Urothelium cell line (cell line): ENCODE data around the gene PLIN3.
"Not testable (repeated sequence)": the region's sequence is repeated elsewhere in the genome, so short reads cannot be mapped to it uniquely, and the experiment has no call there.

Source experiments
- DNase-seq: peaks from one replicate; pipeline ENCODE4 v3.0.0; 2011; ENCODE audit warnings: low spot score, mixed read lengths
- FAIRE-seq: peaks from 2 replicates; lab custom pipeline; 2011; peaks lifted over from hg19 to GRCh38; lab: Jason Lieb, UNC

Gene PLIN3

DNA sequence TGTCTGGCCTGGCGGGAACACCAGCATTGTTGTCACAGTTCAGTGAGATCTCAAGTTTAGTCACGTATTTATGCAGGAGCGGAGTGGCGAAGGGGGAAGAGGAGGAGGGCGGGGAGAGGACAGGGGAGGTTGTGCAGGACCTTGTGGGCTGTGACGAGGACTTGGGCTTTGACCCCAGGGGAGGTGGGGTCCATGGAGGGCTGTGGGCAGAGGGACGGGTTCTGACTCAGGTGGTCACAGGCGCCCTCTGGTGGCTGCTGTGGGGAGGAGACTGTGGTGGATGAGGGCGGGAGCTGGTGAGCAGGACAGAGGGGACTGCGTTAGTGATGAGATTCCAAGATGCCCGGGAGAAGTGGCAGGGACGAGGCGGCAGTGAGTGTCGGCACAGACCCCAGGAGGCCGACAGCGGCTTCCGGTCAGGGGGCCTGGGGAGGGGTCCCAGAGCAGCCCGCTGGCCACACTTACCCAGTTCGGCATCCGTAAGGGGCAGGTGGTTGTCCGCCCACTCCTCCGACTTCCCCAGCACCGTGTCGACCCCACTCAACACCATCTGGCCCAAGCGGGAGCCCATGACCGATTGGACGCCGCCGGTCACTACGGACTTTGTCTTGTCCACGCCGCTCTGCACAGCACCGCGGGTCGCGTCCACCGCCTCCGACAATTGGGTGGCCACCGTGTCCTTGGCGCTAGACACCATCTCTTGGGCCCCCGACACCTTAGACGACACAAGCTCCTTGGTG is 15.7 kb downstream of the PLIN3 start:
- FAIRE-seq (no peak), DNase-seq (peak; percentile 60)

- FAIRE-seq (no peak), DNase-seq (no peak)
These were observed 18.4 kb downstream of the PLIN3 start for GRCh38 chr19:4849019-4849418.

- DNase-seq (no peak), FAIRE-seq (no peak)
These were observed 20.1 kb downstream of the PLIN3 start for GRCh38 chr19:4847190-4847973.

DNA sequence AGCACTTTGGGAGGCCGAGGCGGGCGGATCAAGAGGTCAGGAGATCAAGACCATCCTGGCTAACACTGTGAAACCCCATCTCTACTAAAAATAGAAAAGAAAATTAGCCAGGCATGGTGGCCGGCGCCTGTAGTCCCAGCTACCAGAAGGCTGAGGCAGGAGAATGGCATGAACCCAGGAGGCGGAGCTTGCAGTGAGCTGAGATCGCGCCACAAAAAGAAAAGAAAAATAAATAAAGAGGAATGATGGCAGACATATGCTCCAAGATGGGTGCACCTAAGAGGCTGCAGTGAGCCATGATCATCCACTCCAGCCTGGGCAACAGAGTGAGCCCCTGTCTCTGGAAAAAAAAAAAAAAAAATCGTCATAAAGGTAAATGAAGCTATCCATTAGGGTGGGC is 21.5 kb downstream of the PLIN3 start:
- FAIRE-seq: not testable (repeated sequence)

DNA sequence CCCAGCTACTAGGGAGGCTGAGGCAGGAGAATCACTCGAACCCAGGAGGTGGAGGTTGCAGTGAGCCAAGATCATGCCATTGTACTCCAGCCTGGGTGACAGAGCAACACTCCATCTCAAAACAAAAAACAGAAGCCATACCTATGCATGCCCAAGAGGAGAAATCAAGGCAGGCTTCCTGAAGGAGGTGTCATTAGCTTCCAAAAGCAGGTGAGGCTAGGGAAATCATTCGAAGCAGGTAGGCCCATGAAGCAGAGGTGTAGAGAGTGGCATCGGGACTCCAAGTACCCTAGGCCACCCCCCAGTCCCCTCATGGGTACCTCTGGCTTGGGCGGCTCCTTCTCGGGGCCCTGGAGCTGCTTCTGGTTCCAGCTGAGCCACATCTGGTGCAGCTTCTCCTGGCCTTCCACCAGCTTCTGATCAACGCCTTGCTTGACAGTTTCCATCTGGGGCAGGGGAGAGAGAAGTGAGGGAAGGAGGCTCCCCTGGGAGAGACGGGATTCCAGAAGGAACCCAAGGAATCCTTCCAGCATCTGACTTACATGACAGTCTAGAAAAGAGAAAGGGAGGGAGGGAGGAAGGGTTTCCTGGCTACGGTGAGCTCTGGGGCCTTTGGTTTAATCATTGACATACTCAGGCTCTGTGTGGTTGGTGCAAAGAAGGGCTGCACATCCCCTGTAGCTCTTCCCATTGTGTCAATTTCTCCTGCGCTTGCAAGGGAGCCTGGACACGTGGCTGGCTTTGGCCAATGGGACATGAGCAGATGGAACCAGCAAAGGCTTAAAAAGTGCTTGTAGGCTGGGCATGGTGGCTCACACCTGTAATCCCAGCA is 22.9 kb downstream of the PLIN3 start:
- no peak for FAIRE-seq
- DNase-seq: no peak

More for the DNA sequence above, 21.5 kb downstream of the PLIN3 start:
- not testable (repeated sequence) for DNase-seq

DNA sequence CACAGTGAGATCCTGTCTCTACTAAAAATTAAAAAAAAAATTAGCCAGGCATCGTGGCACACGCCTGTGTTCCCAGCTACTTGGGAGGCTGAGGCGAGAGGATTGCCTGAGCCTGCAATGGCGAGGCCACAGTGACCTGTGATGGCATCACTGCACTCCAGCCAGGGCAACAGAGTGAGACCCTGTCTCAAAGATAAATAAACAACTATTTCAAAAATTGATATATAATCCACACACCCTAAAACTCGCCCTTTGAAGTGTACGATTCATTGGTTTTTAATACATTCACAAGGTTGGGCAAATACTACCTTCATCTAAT is 23.9 kb downstream of the PLIN3 start:
- DNase-seq (no peak), FAIRE-seq (no peak)

DNA sequence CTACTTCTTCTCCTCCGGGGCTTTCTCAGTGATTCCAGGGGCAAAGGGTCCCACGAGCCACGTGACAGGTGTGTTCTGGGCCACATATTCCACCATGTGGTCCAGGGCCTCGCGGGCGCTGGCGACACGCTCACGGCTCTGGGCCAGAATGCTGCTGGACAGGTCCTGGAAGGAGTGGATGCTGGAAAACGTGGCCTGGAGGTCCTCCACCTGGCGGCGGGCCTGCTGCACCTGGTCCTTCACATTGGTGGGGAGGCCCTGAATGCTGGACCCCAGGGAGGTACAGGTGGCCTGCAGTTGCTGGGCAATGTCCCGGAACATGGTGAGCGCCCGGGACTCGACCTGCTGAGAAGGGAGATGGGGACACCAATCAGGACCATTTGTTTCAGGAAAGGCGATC is 28.3 kb downstream of the PLIN3 start:
- FAIRE-seq: no peak
- DNase-seq: no peak

GRCh38 chr19:4832776-4833175 is 34.7 kb downstream of the PLIN3 start:
- DNase-seq (no peak), FAIRE-seq (no peak)

DNA sequence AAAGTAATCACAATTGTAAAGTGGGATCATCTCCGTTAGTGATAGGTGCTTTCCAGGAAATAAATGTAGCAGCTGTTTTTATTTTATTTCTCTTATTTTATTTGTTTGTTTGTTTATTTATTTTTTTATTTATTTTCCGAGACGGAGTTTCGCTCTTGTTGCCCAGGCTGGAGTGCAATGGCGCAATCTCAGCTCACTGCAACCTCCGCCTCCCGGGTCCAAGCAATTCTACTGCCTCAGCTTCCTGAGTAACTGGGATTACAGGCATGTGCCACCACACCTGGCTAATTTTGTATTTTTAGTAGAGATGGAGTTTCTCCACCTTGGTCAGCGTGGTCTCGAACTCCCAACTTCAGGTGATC is 35.5 kb downstream of the PLIN3 start:
- not testable (repeated sequence) for DNase-seq, FAIRE-seq

GRCh38 chr19:4831304-4831978 is 36.0 kb downstream of the PLIN3 start, which contains the start of gene TICAM1:
TSS of gene TICAM1 (minus strand) at chr19:4831712. CDS start at chr19:4818377, 13,335 bp downstream.
- no peak for FAIRE-seq
- peak; percentile 47 for DNase-seq

- DNase-seq: no peak
- FAIRE-seq: no peak
These were observed 36.6 kb downstream of the PLIN3 start for GRCh38 chr19:4830768-4831265.

DNA sequence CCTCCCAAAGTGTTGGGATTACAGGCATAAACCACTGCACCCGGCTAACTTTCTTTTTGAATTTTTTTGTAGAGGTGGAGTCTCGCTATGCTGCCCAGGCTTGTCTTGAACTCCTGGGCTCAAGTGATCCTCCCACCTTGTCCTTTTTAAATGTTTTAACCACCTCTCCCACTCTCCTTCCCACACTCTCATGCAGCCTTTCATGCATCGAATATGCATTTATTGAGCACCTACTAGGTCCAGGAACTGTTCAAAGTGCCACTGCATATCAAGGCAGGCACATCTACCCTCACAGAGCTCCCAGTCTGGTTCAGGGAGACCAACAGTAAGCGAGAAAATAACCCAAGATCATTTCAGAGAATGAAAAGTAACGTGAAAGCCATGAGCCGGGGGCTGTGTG is 37.1 kb downstream of the PLIN3 start:
- no peak for FAIRE-seq
- no peak for DNase-seq

DNA sequence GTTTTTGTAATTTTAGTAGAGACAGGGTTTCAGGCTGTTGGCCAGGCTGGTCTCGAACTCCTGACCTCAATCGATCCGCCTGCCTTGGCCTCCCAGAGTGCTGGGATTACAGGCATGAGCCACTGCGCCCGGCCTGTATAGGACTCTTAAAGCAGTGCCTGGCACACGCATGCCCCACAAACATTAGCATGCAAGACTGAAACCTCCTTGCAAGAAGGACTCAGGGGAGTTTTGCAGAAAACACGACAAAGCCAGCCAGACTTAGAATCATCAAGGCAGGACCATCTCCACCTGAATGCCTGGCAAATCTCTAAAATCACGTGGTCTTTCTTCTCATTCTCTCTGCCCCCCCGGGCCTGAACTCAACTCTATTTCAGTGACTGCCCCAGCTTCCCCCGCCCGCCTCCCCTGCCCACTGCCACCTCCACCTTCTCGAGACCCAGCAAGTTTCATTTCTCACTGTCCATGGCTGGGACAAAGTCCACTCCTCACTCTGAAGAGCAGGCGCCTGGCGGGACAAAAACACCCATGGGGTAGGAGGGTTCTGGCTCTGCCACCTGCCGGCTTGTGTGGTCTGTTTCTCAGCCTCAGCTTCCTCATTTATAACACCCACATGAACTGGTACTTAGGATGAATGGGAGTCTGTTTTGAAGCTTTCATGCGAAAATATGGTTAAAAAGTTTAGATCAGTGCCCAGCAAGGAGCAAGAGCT is 38.3 kb downstream of the PLIN3 start:
- FAIRE-seq (no peak), DNase-seq (no peak)

GRCh38 chr19:4823577-4823976 is 43.9 kb downstream of the PLIN3 start:
- FAIRE-seq (no peak), DNase-seq (no peak)

- not testable (repeated sequence) for FAIRE-seq
These were observed 45.1 kb downstream of the PLIN3 start for GRCh38 chr19:4822354-4822753.

GRCh38 chr19:4821265-4821664 is 46.2 kb downstream of the PLIN3 start:
- DNase-seq: no peak
- FAIRE-seq: no peak

More at GRCh38 chr19:4822354-4822753, 45.1 kb downstream of the PLIN3 start:
- not testable (repeated sequence) for DNase-seq

DNA sequence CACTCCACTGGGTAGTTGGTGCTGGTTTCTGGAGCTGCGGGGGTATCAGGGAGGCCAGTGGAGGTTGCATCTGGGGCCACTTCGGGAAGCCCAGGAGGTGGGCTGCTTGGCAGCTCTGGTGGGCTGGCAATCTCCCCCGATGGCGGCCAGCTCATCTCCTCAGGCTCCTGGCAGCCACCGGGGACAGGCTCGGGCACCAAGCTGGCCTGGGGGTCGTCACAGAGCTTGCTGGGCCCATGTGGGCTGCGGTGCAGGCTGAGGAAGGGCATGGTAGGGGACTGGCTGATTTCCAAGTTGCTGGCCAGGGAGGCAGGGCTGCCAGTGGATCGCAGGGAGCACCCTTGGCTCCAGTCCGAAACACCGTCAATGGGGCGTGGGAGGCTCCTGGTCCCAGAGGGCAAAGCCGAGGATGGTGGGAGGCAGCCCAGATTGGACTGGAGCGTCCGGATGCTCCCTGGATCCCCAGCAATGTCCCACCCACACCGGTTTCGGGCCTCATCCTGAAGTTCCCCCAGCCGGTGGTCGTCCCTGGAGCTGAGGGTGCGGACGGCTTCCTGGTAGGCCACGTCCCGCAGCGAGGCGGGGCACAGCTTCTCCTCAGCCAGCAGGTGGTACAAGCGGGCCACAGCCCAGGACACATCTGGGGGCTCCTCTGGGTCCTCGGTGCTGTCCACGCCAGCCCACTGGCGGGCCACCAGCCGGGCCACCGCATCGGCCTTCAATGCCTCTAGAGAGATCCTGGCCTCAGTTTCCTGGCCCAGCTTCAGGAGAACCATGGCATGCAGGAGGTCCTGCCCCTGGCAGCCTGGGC is 49.8 kb downstream of the PLIN3 start:
- DNase-seq (no peak), FAIRE-seq (no peak)

GRCh38 chr19:4816950-4817278 is 50.6 kb downstream of the PLIN3 start:
- FAIRE-seq (no peak), DNase-seq (no peak)

DNA sequence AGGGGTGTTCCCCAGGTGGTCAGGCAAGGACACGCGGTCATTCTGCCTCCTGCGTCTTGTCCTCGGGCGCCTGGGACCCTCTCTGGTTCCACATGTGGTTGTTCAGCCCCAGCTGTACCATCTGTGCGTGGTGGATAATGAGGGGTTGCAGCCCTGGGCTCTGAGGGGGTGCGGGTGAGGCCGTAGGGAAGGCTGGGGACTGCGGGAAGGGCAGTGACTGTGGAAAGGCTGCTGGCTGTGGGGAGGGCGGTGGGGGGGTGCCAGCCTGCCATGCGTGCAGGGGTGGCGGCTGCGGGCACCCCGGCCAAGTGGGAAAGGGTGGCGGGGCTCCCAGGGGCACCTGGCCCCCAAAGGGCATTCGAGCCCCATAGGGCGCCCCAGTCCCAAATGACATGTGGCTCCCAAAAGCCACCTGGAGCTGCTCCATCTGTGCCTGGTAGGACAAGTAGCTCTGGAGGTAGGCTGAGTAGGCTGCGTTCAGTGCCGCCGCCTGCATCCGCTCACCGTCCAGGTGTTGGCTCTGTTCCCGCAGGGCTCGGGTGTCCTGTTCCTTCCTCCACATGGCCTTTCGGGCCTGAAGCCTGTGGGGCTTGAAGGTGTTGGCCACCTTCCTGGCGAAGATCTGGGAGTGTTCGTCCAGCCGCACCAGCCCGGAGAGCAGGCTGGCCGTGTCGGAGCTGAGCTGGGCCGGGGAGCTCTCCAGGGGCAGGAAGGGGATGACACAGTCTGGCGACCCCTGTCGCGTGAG is 51.1 kb downstream of the PLIN3 start:
- DNase-seq: no peak
- FAIRE-seq: no peak
